H1 (cell line): ENCODE measurements around the gene ANAPC2.

Source experiments
- CHD2 ChIP-seq: IDR thresholded peaks from 2 replicates; pipeline ENCODE4 v1.6.1; 2012; ENCODE audit warnings: low read length, improper control_type of control experiment
- CREB1 ChIP-seq: IDR thresholded peaks from 2 replicates; pipeline ENCODE4 v1.6.1; 2012; ENCODE audit warnings: inconsistent platforms
- CTCF ChIP-seq, 3 experiments: IDR thresholded peaks; 1 replicate in 2 of 3; 2 replicates in 1 of 3; pipeline versions ENCODE4 v1.5.1 to v1.6.1; 2011; ENCODE audit warnings: low read length in 3 of 3, mild to moderate bottlenecking in 3 of 3, inconsistent platforms in 2 of 3, low read depth in 1 of 3, moderate library complexity in 1 of 3; ENCODE audit not compliant: insufficient read depth in 1 of 3; ENCODE audit errors: control extremely low read depth in 1 of 3
- EP300 ChIP-seq, 2 experiments: IDR thresholded peaks; 1 replicate in 1 of 2; 2 replicates in 1 of 2; pipeline ENCODE4 v1.6.1; 2011 to 2012; ENCODE audit warnings: low read depth in 2 of 2, low read length in 2 of 2, mild to moderate bottlenecking in 2 of 2, borderline replicate concordance in 1 of 2, inconsistent platforms in 1 of 2, moderate library complexity in 1 of 2
- POLR2AphosphoS5 ChIP-seq: IDR thresholded peaks from 2 replicates; pipeline ENCODE4 v1.6.1; 2011; ENCODE audit warnings: low read depth, low read length
- RBBP5 ChIP-seq: IDR thresholded peaks from 2 replicates; pipeline ENCODE4 v1.7.1; 2012; ENCODE audit warnings: low read depth, mild to moderate bottlenecking, inconsistent platforms, low read length, moderate library complexity, borderline replicate concordance
- RFX5 ChIP-seq: IDR thresholded peaks from 2 replicates; pipeline ENCODE4 v1.6.1; 2011; ENCODE audit warnings: low read depth, low read length, improper control_type of control experiment, borderline replicate concordance
- TAF1 ChIP-seq: IDR thresholded peaks from 2 replicates; pipeline ENCODE4 v1.6.1; 2011; ENCODE audit warnings: mild to moderate bottlenecking, low read depth, low read length
- TBP ChIP-seq: IDR thresholded peaks from 2 replicates; pipeline ENCODE4 v1.6.1; 2011; ENCODE audit warnings: low read depth, low read length, improper control_type of control experiment
- TCF12 ChIP-seq: IDR thresholded peaks from 2 replicates; pipeline ENCODE4 v1.6.1; 2011; ENCODE audit warnings: low read depth, mild to moderate bottlenecking, low read length
- USF2 ChIP-seq: IDR thresholded peaks from 2 replicates; pipeline ENCODE4 v1.6.1; 2011; ENCODE audit warnings: low read length, improper control_type of control experiment

- TF ChIP-seq CTCF (IDR thresholded peaks at IDR 0.05; ENCODE audit: control extremely low read depth in 1 of 3, insufficient read depth in 1 of 3, low read depth in 1 of 3, low read length in 3 of 3) (no peak), TBP (no peak; the same call in 1 of the 2 replicates), RBBP5 (no peak; the same call in 1 of the 2 replicates), TCF12 (peak; percentile 36; the same call in 1 of the 2 replicates), TAF1 (peak; percentile 63; the same call in 1 of the 2 replicates), EP300 (IDR thresholded peaks at IDR 0.05; ENCODE audit: borderline replicate concordance in 1 of 2, low read depth in 2 of 2, low read length in 2 of 2) (no peak), CREB1 (no peak), CHD2 (no peak; the same call in 1 of the 2 replicates), USF2 (no peak), POLR2AphosphoS5 (no peak), RFX5 (no peak)
These were observed 19.2 kb downstream of the ANAPC2 start for GRCh38 chr9:137168904-137169856.
